NB4 (cell line): ENCODE data around the gene UHRF1.
"Not testable (repeated sequence)": the region's sequence is repeated elsewhere in the genome, so short reads cannot be mapped to it uniquely, and the experiment has no call there.

Experiments
- DNase-seq: peaks from one replicate; pipeline ENCODE4 v3.0.0; 2010; ENCODE audit warnings: low read depth
- H3K4me3 ChIP-seq: one replicate; pipeline ENCODE4 v1.5.1; 2011; ENCODE audit warnings: mild to moderate bottlenecking, low read depth, low read length, moderate library complexity
- MYC ChIP-seq: IDR thresholded peaks from 2 replicates; pipeline ENCODE4 v1.6.1; 2011; ENCODE audit warnings: low read depth, low read length
- POLR2A ChIP-seq: IDR thresholded peaks from 2 replicates; pipeline ENCODE4 v1.6.1; 2011; ENCODE audit warnings: mild to moderate bottlenecking; ENCODE audit not compliant: insufficient read length; ENCODE audit errors: extremely low read depth
- TF ChIP-seq, protein P1 (sequence below): IDR thresholded peaks from one replicate; pipeline ENCODE4 v1.5.1; 2012; ENCODE audit warnings: low read depth, low read length
- TF ChIP-seq, protein P2 (sequence below): IDR thresholded peaks from 2 replicates; pipeline ENCODE4 v1.6.1; 2011; ENCODE audit warnings: low read depth, low read length

The UHRF1 gene

DNA sequence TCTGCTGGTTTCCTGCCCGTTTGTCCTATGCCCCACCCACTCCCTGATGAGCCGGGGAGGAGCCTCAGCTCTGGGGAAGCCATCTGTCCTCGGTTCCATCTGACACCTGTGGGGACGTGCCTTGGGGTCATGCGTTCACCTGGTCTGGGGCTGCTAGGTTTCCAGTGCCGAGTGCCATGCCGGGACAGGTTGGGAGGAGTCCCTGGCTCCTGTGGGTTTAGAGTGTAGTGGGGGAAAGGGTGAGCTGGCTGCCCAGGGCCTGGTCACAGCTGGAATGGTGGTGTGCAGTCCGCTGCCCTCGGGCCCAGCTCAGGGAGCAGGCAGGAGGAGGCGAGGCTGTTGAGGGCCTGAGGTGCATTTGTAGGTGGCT is 62.1 kb downstream of the UHRF1 start:
- H3K4me3 ChIP-seq, result no peak overlapping the region
- TF ChIP-seq POLR2A (no peak), MYC (no peak)
- TF ChIP-seq, protein P1, sequence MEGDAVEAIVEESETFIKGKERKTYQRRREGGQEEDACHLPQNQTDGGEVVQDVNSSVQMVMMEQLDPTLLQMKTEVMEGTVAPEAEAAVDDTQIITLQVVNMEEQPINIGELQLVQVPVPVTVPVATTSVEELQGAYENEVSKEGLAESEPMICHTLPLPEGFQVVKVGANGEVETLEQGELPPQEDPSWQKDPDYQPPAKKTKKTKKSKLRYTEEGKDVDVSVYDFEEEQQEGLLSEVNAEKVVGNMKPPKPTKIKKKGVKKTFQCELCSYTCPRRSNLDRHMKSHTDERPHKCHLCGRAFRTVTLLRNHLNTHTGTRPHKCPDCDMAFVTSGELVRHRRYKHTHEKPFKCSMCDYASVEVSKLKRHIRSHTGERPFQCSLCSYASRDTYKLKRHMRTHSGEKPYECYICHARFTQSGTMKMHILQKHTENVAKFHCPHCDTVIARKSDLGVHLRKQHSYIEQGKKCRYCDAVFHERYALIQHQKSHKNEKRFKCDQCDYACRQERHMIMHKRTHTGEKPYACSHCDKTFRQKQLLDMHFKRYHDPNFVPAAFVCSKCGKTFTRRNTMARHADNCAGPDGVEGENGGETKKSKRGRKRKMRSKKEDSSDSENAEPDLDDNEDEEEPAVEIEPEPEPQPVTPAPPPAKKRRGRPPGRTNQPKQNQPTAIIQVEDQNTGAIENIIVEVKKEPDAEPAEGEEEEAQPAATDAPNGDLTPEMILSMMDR, result no peak
- TF ChIP-seq, protein P2, sequence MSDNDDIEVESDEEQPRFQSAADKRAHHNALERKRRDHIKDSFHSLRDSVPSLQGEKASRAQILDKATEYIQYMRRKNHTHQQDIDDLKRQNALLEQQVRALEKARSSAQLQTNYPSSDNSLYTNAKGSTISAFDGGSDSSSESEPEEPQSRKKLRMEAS, result no peak
- DNase-seq, result no peak

DNA sequence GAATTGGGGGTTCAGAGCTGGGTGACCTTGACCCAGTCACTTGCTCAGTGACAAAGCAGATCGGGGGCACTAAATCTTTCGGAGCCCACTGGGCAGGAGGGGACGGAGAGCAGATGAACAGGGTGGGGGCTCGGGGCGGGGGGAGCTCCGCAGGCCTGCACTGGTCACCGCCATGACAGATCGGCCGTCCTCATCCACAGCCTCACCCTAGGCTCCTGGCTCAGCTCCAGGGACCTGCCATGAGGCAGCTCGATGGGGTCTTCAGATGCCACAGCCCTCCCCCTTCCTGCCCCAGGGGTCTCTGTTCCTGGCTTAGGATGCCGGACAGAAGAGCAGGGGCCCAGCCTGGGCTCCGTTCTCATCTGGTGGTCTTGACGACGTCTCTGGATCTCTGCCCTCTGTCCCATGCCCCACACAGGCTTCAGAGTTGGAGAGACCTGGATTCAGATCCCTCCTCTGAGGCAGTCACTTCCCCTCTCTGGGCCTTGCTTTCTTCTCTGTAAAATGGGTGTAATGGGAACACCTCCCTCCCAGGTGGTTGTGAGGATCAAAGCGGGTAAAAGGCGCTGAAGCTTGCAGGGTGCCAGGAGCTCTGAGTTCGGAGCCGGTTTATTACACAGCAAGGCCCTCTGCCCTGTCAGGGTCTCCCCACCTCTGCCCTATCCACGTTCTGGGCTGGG is 62.7 kb downstream of the UHRF1 start:
- H3K4me3 ChIP-seq, result no peak overlapping the region
- DNase-seq, result no peak
- TF ChIP-seq, protein P1, result no peak
- no peak for TF ChIP-seq POLR2A
- no peak for TF ChIP-seq MYC
- TF ChIP-seq, protein P2, result no peak

DNA sequence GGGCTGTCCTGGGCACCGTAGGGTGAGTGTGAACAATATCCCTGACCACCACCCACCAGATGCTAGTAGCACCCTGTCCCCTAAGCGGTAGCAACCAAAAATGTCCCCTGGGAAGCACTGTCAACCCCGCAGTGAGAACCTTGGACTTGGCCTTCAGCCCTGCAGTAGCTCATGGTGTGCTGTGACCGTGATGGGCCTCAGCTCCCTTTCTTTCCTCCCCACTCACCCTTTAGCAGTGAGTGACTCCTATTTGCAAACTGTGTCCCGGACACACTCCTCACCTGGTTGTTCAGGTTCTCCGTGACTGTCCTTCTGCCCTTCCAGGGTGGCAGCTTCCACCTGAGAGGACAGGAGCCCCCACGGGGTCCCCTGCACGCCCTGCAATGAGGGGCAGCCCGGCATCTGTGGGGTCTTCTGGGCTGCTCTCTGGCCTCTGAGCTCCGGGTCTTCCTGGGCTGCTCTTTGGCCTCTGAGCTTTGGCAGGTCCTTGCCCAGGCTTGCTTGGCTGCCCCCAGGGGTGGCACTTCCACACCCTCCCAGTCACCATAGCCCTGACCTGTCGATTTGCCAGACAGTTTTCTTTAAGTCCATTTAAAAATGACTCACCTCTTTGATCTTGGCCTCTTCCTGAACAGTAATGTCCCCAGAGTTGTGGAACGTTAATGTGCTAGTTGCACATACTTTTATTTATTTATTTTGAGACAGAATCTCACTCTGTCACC is 63.4 kb downstream of the UHRF1 start:
- TF ChIP-seq, protein P2, result no peak
- no peak for TF ChIP-seq POLR2A
- TF ChIP-seq, protein P1, result no peak
- no peak for TF ChIP-seq MYC
- no peak for DNase-seq
- no peak overlapping the region for H3K4me3 ChIP-seq

DNA sequence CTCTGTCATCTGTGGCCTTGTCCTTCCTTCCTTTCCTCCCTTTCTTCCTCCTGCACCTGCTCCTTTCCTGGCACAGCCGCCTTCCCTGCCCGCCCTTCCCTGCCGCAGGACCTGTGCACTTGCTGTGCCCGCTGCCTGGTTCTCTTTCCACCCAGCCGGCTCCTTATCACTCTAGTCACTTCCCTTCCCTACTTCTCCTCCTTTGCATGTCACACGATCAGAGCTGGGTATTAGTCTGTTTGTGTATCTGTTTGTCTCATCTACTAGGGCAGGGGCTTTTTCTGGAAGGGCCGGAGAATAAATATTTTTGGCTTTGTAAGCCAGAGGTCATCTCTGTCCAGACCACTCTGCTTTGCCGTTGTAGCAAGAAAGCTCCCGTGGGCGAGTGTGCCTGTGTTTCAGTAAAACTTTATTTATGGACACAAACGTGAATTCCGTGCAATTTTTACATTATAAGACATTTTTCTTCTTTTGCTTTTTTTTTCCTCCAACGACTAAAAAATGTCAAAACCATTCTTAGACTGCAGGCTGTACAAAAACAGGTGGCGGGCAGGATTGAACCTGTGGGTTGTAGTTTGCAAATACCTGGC is 65.7 kb downstream of the UHRF1 start:
- TF ChIP-seq, protein P1, result no peak
- TF ChIP-seq MYC (no peak), POLR2A (no peak)
- TF ChIP-seq, protein P2, result no peak
- no peak for DNase-seq
- no peak overlapping the region for H3K4me3 ChIP-seq

DNA sequence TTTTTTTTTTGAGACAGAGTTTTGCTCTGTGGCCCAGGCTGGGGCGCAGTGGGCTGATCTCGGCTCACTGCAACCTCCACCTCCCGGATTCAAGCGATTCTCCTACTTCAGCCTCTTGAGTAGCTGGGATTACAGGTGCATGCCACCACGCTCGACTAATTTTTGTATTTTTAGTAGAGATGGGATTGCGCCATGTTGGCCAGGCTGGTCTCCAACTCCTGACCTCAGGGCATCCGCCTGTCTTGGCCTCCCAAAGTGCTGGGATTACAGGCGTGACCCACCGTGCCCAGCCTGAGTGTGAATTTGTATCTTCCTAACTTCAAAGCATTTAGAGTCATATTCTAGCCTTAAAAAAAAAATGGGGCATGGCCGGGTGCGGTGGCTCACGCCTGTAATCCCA is 66.3 kb downstream of the UHRF1 start:
- H3K4me3 ChIP-seq, DNase-seq: not testable (repeated sequence)

DNA sequence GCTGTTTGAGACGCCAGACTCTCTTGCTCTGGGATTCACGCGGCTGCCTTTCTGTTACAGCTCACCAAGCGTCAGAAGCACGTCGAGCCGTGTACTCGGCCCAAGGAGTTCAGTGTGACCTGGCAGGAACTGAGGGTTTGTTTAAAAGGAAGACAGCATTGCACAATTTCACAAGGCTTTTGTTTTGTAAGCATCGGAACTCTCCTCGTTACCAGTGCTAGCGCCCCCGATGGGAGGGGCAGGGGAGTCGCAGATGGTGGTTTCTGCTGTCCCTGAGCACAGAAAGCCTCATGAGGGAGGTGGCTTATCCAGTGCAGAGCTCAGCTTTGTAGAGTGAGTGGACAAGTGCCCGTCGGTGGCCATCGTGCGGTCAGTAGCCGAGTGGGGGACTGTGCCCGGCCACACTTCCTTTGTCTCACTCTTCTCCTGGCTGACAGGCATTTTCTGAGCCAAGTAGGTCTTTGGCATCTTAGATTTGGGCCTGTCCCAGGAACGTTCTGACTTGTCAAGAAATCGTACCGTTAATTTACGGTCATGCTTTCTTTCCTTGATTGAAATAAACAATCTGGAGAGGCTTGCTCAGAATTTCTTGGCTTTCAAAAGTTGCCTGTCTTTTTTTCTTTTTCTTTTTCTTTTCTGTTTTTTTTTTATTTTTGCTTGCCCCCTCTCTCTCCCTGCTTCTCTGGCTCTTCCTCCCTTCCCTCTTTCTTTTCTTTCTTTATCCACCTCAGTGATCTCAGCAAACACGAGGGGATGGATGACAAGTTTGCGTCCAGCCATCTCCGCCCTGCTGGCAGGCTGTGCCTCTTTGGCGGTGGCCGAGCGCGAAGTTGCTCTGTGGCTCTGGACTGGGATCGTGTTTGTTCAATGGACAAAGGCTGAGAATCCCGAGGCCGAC is 67.3 kb downstream of the UHRF1 start:
- peak; percentile 94 for DNase-seq
- TF ChIP-seq, protein P1, result peak; percentile 75
- TF ChIP-seq POLR2A, result no peak
- TF ChIP-seq, protein P2, result peak; percentile 83
- peak overlapping the region; percentile 25 for H3K4me3 ChIP-seq
